SU-DHL-6 (cell line): ENCODE measurements around the gene DLG1.
"Not testable (repeated sequence)": the region's sequence is repeated elsewhere in the genome, so short reads cannot be mapped to it uniquely, and the experiment has no call there.

Experiments used
- H2AFZ ChIP-seq: fragments of 200-600 bp; sonication (generic); 2 replicates; pipeline ENCODE4 v1.6.1; 2014; ENCODE audit warnings: low read depth, mild to moderate bottlenecking, moderate library complexity, mixed read lengths, antibody characterized with exemption, low read length; ENCODE audit not compliant: severe bottlenecking
- H3F3A ChIP-seq: fragments of 200-600 bp; shearing (Covaris generic); 2 replicates; pipeline ENCODE4 v1.6.0; 2016; ENCODE audit warnings: antibody characterized with exemption, mild to moderate bottlenecking; ENCODE audit not compliant: insufficient read depth
- H3K27ac ChIP-seq: fragments of 200-600 bp; sonication (generic); 2 replicates; pipeline ENCODE4 v1.5.1; 2016; ENCODE audit warnings: low read depth, mild to moderate bottlenecking, low read length, moderate library complexity, mixed read lengths
- H3K27me3 ChIP-seq: fragments of 200-600 bp; sonication (generic), shearing (Covaris generic); 2 replicates; pipeline ENCODE4 v1.6.0; 2014; ENCODE audit warnings: mild to moderate bottlenecking, low read length
- H3K36me3 ChIP-seq: fragments of 200-600 bp; sonication (generic); 2 replicates; pipeline ENCODE4 v1.6.1; 2014; ENCODE audit warnings: mild to moderate bottlenecking, low read length, mixed read lengths
- H3K4me2 ChIP-seq: fragments of 300-600, 200-600 bp; shearing (Covaris generic), sonication (generic); 2 replicates; pipeline ENCODE4 v1.6.0; 2014; ENCODE audit warnings: low read length, low read depth, mild to moderate bottlenecking; ENCODE audit not compliant: poor library complexity, severe bottlenecking
- H3K4me3 ChIP-seq: fragments of 200-600 bp; sonication (generic); 2 replicates; pipeline ENCODE4 v1.5.1; 2014; ENCODE audit warnings: antibody characterized with exemption, low read length, mild to moderate bottlenecking, mixed read lengths; ENCODE audit not compliant: insufficient read depth, poor library complexity, severe bottlenecking
- H3K79me2 ChIP-seq: fragments of 200-600 bp; sonication (generic); 2 replicates; pipeline ENCODE4 v1.6.1; 2014; ENCODE audit warnings: mild to moderate bottlenecking, low read length, moderate library complexity; ENCODE audit not compliant: insufficient read depth
- H3K9ac ChIP-seq: fragments of 200-600 bp; sonication (generic); 2 replicates; pipeline ENCODE4 v1.7.0; 2014; ENCODE audit warnings: mild to moderate bottlenecking, low read length
- H3K9me2 ChIP-seq: fragments of 200-600 bp; sonication (generic); replicated peaks from 2 replicates; pipeline ENCODE4 v1.6.1; 2014; ENCODE audit warnings: low read length; ENCODE audit not compliant: insufficient read depth
- H3K9me3 ChIP-seq: fragments of 200-600 bp; sonication (generic); 2 replicates; pipeline ENCODE4 v1.6.1; 2014; ENCODE audit warnings: low read length, mixed read lengths; ENCODE audit not compliant: insufficient read depth
- H4K20me1 ChIP-seq: fragments of 200-600 bp; sonication (generic); 2 replicates; pipeline ENCODE4 v1.6.1; 2014; ENCODE audit warnings: low read depth, mild to moderate bottlenecking, antibody characterized with exemption, low read length, moderate library complexity, mixed read lengths
- EZH2phosphoT487 ChIP-seq: fragments of 200-600 bp; sonication (generic), shearing (Covaris generic); conservative IDR thresholded peaks from 2 replicates; pipeline ENCODE4 v1.6.1; 2018; ENCODE audit warnings: mild to moderate bottlenecking, antibody characterized with exemption, low read length, moderate library complexity, mixed read lengths
- TF ChIP-seq, protein P1 (sequence below): fragments of 200-600 bp; sonication (generic); IDR thresholded peaks from one replicate; pipeline ENCODE4 v1.5.1; 2017; ENCODE audit warnings: antibody characterized with exemption, mild to moderate bottlenecking, low read length, moderate library complexity; ENCODE audit not compliant: insufficient read depth, poor library complexity, severe bottlenecking

DLG1 gene

DNA sequence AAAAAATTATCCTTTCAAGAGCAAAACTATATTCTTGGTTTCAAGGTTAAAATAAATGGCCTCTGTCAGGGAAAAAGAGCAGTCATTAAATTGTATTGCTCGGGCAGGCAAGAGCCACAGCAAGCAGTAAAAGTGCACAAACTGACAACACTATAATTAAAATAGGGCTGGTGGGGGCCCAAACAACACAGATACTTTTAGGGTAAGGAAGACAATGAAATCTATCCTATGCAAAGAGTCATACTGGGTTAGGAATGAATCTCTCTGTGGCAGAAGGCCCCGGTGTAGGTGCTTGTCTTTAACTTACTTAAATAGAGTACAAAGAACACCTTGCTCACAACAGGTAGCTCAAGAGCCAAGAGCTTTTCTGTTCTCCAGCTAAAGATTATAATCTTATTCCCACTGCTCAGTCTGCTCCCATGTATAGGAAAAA is 94.7 kb downstream of the DLG1 start:
- Histone ChIP-seq H3K27me3 (no peaks in the 10 kb centered on the region), H3K9me3 (no peaks in the 10 kb centered on the region), H3K27ac (no peak overlapping the region), H3K79me2 (peaks cover 100% of the 10 kb centered on the region), H3K9me2 (no peaks in the 10 kb centered on the region), H3K4me3 (no peak overlapping the region), H2AFZ (no peak overlapping the region), H3K4me2 (no peak overlapping the region), H3F3A (peaks cover 7% of the 10 kb centered on the region), H4K20me1 (peaks cover 12% of the 10 kb centered on the region), H3K36me3 (no peaks in the 10 kb centered on the region), H3K9ac (no peak overlapping the region)
- TF ChIP-seq, protein P1, sequence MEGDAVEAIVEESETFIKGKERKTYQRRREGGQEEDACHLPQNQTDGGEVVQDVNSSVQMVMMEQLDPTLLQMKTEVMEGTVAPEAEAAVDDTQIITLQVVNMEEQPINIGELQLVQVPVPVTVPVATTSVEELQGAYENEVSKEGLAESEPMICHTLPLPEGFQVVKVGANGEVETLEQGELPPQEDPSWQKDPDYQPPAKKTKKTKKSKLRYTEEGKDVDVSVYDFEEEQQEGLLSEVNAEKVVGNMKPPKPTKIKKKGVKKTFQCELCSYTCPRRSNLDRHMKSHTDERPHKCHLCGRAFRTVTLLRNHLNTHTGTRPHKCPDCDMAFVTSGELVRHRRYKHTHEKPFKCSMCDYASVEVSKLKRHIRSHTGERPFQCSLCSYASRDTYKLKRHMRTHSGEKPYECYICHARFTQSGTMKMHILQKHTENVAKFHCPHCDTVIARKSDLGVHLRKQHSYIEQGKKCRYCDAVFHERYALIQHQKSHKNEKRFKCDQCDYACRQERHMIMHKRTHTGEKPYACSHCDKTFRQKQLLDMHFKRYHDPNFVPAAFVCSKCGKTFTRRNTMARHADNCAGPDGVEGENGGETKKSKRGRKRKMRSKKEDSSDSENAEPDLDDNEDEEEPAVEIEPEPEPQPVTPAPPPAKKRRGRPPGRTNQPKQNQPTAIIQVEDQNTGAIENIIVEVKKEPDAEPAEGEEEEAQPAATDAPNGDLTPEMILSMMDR: no peak
- TF ChIP-seq EZH2phosphoT487: no peak

DNA sequence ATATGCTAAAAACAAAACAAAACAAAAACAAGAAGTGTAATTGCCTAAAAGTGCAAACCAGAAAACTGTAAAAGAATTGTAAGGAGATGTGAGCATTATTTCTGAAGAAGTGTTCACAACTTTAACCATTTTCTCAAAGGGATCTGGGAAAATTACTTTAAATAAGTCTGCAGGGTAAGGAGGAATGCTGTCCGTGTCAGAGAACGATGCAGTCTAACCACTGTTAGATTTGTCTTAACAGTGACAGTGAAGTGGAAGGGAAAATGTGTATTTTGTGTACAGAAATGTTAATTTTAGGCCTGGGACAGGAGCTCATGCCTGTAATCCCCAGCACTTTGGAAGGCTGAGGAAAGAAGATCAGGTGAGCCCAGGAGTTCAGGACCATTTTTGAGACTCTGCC is 95.7 kb downstream of the DLG1 start:
- H3K4me2 ChIP-seq: no peak overlapping the region
- TF ChIP-seq, protein P1: no peak
- no peak for TF ChIP-seq EZH2phosphoT487
- H3K9me3 ChIP-seq: no peaks in the 10 kb centered on the region
- H3F3A ChIP-seq: peaks cover 7% of the 10 kb centered on the region
- H3K27ac ChIP-seq: no peak overlapping the region
- H4K20me1 ChIP-seq: peaks cover 10% of the 10 kb centered on the region
- no peaks in the 10 kb centered on the region for H3K36me3 ChIP-seq
- no peaks in the 10 kb centered on the region for H3K9me2 ChIP-seq
- H3K79me2 ChIP-seq: peaks cover 100% of the 10 kb centered on the region
- no peak overlapping the region for H2AFZ ChIP-seq
- H3K9ac ChIP-seq: no peak overlapping the region
- H3K4me3 ChIP-seq: no peak overlapping the region
- H3K27me3 ChIP-seq: no peaks in the 10 kb centered on the region

GRCh38 chr3:197201791-197202452 is 96.5 kb downstream of the DLG1 start:
- Histone ChIP-seq H2AFZ (no peak overlapping the region), H3K4me2 (no peak overlapping the region), H3K27me3 (no peaks in the 10 kb centered on the region), H3K36me3 (no peaks in the 10 kb centered on the region), H3K9me2 (no peaks in the 10 kb centered on the region), H3K9ac (no peak overlapping the region), H3K4me3 (no peak overlapping the region), H3F3A (peaks cover 7% of the 10 kb centered on the region), H4K20me1 (peaks cover 4% of the 10 kb centered on the region; the same call in 1 of the 2 replicates), H3K9me3 (no peaks in the 10 kb centered on the region), H3K27ac (no peak overlapping the region), H3K79me2 (peaks cover 100% of the 10 kb centered on the region)
- no peak for TF ChIP-seq EZH2phosphoT487
- TF ChIP-seq, protein P1: no peak

DNA sequence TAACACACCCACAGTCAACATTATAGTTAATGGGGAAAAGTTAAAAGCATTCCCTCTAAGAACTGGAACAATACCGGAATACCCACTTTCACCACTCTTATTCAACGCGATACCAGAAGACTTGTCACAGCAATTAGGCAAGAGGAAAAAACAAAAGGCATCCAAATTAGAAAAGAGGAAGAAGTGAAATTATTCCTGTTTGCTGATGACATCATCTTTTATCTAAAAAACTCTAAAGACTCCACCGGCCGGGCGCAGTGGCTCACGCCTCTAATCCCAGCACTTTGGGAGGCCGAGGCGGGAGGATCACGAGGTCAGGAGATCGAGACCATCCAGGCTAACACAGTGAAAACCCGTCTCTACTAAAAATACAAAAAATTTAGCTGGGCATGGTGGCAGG is 97.6 kb downstream of the DLG1 start:
- not testable (repeated sequence) for H3F3A ChIP-seq, H3K9me2 ChIP-seq, H3K9me3 ChIP-seq, H2AFZ ChIP-seq, H3K4me2 ChIP-seq, H4K20me1 ChIP-seq, H3K27me3 ChIP-seq, H3K4me3 ChIP-seq, H3K36me3 ChIP-seq, H3K27ac ChIP-seq, H3K9ac ChIP-seq
- H3K79me2 ChIP-seq: peaks cover 98% of the 10 kb centered on the region
